Common myeloid progenitor, CD34-positive (primary cell): ENCODE measurements around the gene NHERF1.

Experiments used
- CTCF ChIA-PET: fragments of 350-600 bp; sonication (Branson Sonifier 250); formaldehyde crosslinking; loops from one replicate; lab custom pipeline; 2021; ENCODE audit warnings: antibody characterized with exemption; lab: Charles Lee
- POLR2A ChIA-PET: fragments of 350-600 bp; sonication (Branson Sonifier 250); formaldehyde crosslinking; loops from one replicate; lab custom pipeline; 2021; ENCODE audit warnings: antibody characterized with exemption; lab: Charles Lee
- DNase-seq, 3 donors: peaks; one replicate each; pipeline versions ENCODE4 v3.0.0 to v3.0.0-alpha.2; 2013
- H3K27ac ChIP-seq, 2 experiments: 1 replicate in 1 of 2; 2 replicates in 1 of 2; pipeline ENCODE4 v1.7.0; 2013; ENCODE audit warnings: inconsistent platforms in 2 of 2, low read length in 2 of 2, mild to moderate bottlenecking in 2 of 2, low read depth in 1 of 2, moderate library complexity in 1 of 2; ENCODE audit not compliant: severe bottlenecking in 2 of 2, insufficient read depth in 1 of 2, poor library complexity in 1 of 2
- H3K27me3 ChIP-seq, 5 experiments: replicated peaks in 2 of 5; 1 replicate in 3 of 5; 2 replicates in 2 of 5; pipeline versions ENCODE4 v1.6.1 to v1.7.0; 2013; ENCODE audit warnings: low read length in 4 of 5, mild to moderate bottlenecking in 2 of 5, moderate library complexity in 2 of 5, inconsistent platforms in 1 of 5; ENCODE audit not compliant: insufficient read depth in 5 of 5, control insufficient read depth in 4 of 5
- H3K36me3 ChIP-seq, 4 experiments: 1 replicate in 2 of 4; 2 replicates in 2 of 4; pipeline versions ENCODE4 v1.6.1 to v1.7.0; 2013; ENCODE audit warnings: low read length in 3 of 4, control low read depth in 1 of 4, mild to moderate bottlenecking in 1 of 4; ENCODE audit not compliant: control insufficient read depth in 4 of 4, insufficient read depth in 4 of 4
- H3K4me1 ChIP-seq, 4 experiments: 1 replicate in 3 of 4; 2 replicates in 1 of 4; pipeline versions ENCODE4 v1.6.1 to v1.7.1; 2013; ENCODE audit warnings: low read length in 3 of 4, mild to moderate bottlenecking in 3 of 4, control low read depth in 1 of 4, inconsistent platforms in 1 of 4, moderate library complexity in 1 of 4; ENCODE audit not compliant: control insufficient read depth in 4 of 4, insufficient read depth in 4 of 4; ENCODE audit errors: control extremely low read depth in 1 of 4
- H3K4me3 ChIP-seq, 7 experiments: 1 replicate in 4 of 7; 2 replicates in 3 of 7; pipeline versions ENCODE4 v1.5.1 to v1.7.0; 2013; ENCODE audit warnings: mild to moderate bottlenecking in 7 of 7, low read length in 6 of 7, moderate library complexity in 6 of 7, inconsistent platforms in 2 of 7, low read depth in 2 of 7, control low read depth in 1 of 7; ENCODE audit not compliant: insufficient read depth in 4 of 7, control insufficient read depth in 1 of 7; ENCODE audit errors: extremely low read depth in 1 of 7
- H3K9me3 ChIP-seq, 5 experiments: 1 replicate in 4 of 5; 2 replicates in 1 of 5; pipeline versions ENCODE4 v1.6.1 to v1.7.1; 2013; ENCODE audit warnings: low read length in 4 of 5, mild to moderate bottlenecking in 2 of 5, inconsistent platforms in 1 of 5, low read depth in 1 of 5, moderate library complexity in 1 of 5; ENCODE audit not compliant: control insufficient read depth in 4 of 5, insufficient read depth in 2 of 5; ENCODE audit errors: control extremely low read depth in 1 of 5
- WGBS: methylation state at CpG from one replicate; pipeline ENCODE4 v1.1.5; 2013; ENCODE audit not compliant: insufficient coverage; 5-methylcytosine and 5-hydroxymethylcytosine counted together

NHERF1 gene

GRCh38 chr17:74737299-74738050, 11.0 kb upstream of the NHERF1 start:
- Histone ChIP-seq H3K4me3 (peak overlapping the region; percentile 61 to 88 (median 70)), H3K9me3 (no peaks in the 10 kb centered on the region), H3K4me1 (peaks cover 6 to 69% (median 62%) of the 10 kb centered on the region in 4 experiments), H3K27me3 (no peaks in the 10 kb centered on the region), H3K27ac (peak overlapping the region; percentile 81 to 89), H3K36me3 (peaks cover 0 to 8% (median 0%) of the 10 kb centered on the region in 4 experiments)
- ChIA-PET CTCF (interaction anchor here (0.8 to 5.1 kb wide), 32 partner anchors 9 to 126 kb away, joined by 3 to 151 read pairs (median 10); partner anchors contain the start of genes CD300LF and NAT9), POLR2A (interaction anchor here (0.6 to 3.3 kb wide), 16 partner anchors 8 to 436 kb away, joined by 3 to 36 read pairs (median 5); partner anchors contain the start of genes NAT9 and NHERF1)
- peak; percentile 85 to 86 (median 85) for DNase-seq
- WGBS, result 0% methylated on average over 33 of the region's 38 CpGs

DNA sequence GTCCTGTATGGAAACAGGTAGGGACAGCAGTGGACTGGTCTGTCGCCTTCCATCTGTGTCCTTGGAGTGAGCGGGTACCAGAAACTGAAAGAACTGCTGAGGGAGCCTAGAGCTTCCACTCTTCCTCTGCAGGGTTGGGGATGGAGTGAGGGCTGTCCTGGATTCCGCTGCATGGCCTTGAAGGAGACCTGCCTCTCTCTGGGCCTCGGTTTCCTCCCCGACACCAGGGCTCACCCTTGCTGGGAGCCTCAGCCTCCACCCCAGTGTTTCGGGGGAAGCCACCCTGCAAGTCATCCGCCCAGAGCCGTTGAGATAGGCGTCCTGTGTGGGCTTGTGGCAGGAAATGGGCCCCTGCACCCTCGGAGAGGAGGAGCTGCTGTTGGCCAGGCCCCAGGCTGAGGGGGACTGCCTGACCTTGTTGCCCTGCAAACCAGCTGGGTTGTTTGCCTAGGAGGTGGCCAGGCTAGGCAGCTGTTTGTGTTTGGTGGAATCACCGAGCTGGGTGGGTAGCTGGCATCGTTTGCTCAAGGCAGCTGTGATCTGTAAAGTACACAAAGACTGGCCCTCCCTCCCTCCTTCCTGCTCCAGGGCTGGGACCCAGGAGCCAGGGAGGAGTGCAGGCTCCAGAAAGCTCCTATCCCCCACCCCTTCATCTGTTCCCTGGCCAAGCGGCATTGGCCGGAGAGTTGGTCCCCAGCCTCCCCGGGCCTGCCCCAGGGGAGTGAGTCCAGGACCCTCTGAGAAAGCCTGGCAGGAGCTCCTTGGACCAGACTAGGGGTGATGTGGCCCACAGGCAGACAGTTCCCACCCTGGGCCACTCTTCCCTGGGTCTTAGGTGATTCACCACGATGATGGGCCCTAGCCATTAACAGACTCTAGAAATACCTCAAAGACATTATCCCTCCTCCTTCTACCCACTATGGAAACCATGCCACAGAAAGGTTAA, 10.1 kb upstream of the NHERF1 start:
- POLR2A ChIA-PET, result interaction anchor here (0.6 to 3.3 kb wide), 11 partner anchors 8 to 128 kb away, joined by 3 to 36 read pairs (median 12); partner anchors contain the start of genes NAT9 and NHERF1
- peak; percentile 78 to 97 (median 93) for DNase-seq
- Histone ChIP-seq H3K9me3 (no peaks in the 10 kb centered on the region), H3K36me3 (peaks cover 0 to 14% (median 5%) of the 10 kb centered on the region in 4 experiments), H3K4me1 (peaks cover 12 to 76% (median 70%) of the 10 kb centered on the region in 4 experiments), H3K27me3 (no peaks in the 10 kb centered on the region), H3K4me3 (peak overlapping the region; percentile 61 to 88 (median 70)), H3K27ac (peak overlapping the region; percentile 81 to 89)
- WGBS, result 1% methylated on average over 14 of the region's 16 CpGs
- CTCF ChIA-PET, result interaction anchor here (0.7 to 5.1 kb wide), 30 partner anchors 8 to 135 kb away, joined by 3 to 151 read pairs (median 11); partner anchors contain the start of genes CD300LF, NAT9 and NHERF1

DNA sequence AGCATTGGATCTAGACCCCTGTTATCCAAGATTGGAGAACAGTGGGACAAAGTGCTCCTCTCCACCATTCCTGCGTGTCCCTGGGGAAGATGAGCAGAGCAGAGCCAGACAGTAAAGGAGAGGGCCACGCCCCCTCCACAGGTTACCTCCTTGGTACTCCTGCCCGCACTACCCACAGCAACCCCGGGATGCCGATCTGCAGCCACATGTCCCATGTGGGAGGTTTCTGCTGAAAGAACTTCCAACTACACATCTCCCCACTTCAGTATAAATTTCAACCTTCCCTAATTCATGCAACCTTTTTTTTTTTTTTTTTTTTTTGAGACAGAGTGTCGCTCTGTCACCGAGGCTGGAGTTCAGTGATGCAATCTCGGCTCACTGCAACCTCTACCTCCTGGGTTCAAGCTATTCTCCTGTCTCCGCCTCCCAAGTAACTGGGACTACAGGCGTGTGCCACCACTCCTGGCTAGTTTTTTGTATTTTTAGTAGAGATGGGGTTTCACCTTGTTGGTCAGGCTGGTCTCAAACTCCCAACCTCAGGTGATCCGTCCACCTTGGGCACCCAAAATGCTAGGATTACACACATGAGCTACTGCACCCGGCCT, 9.1 kb upstream of the NHERF1 start:
- POLR2A ChIA-PET, result interaction anchor here (0.7 to 3.3 kb wide), 2 partner anchors 10 to 20 kb away, joined by 3 to 36 read pairs; partner anchors contain the start of gene NHERF1
- Histone ChIP-seq H3K27me3 (no peaks in the 10 kb centered on the region), H3K27ac (peak overlapping the region; percentile 81 to 89), H3K4me3 (peak overlapping the region in 6 of 7 experiments; percentile 67 to 88 (median 74)), H3K4me1 (peaks cover 17 to 86% (median 78%) of the 10 kb centered on the region in 4 experiments), H3K9me3 (no peaks in the 10 kb centered on the region), H3K36me3 (peaks cover 0 to 23% (median 11%) of the 10 kb centered on the region in 4 experiments)
- no peak for DNase-seq
- CTCF ChIA-PET, result interaction anchor here (1.4 to 5.1 kb wide), 10 partner anchors 10 to 135 kb away, joined by 4 to 151 read pairs (median 38); partner anchors contain the start of gene CD300LF
- WGBS, result 73% methylated on average over 2 of the region's 12 CpGs

- WGBS, result 100% methylated on average over 1 of the region's 6 CpGs
- Histone ChIP-seq H3K27me3 (no peaks in the 10 kb centered on the region), H3K4me1 (peaks cover 17 to 93% (median 86%) of the 10 kb centered on the region in 4 experiments)
Measured at GRCh38 chr17:74740173-74740572, 8.3 kb upstream of the NHERF1 start.

GRCh38 chr17:74740641-74741387, 7.6 kb upstream of the NHERF1 start:
- H3K9me3 ChIP-seq, result no peaks in the 10 kb centered on the region
- POLR2A ChIA-PET, result interaction anchor here (1.1 to 1.6 kb wide), 2 partner anchors 10 to 38 kb away, joined by 3 to 6 read pairs; no protein-coding TSS in a partner anchor
- no peaks in the 10 kb centered on the region for H3K27me3 ChIP-seq
- CTCF ChIA-PET, result interaction anchor here (0.8 to 2.9 kb wide), 11 partner anchors 13 to 83 kb away, joined by 3 to 21 read pairs (median 5); no protein-coding TSS in a partner anchor
- H3K4me3 ChIP-seq, result peak overlapping the region in 3 of 7 experiments; percentile 1 to 25 (median 12)
- DNase-seq, result no peak
- 76% methylated on average over 14 of the region's 17 CpGs for WGBS
- H3K4me1 ChIP-seq, result peaks cover 17 to 93% (median 88%) of the 10 kb centered on the region in 4 experiments
- peaks cover 0 to 30% (median 14%) of the 10 kb centered on the region in 4 experiments for H3K36me3 ChIP-seq
- peak overlapping the region; percentile 25 to 68 for H3K27ac ChIP-seq

More at GRCh38 chr17:74740173-74740572, 8.3 kb upstream of the NHERF1 start:
- peak overlapping the region in 2 of 7 experiments; percentile 12 to 25 for H3K4me3 ChIP-seq
- H3K27ac ChIP-seq, result peak overlapping the region; percentile 25 to 68
- POLR2A ChIA-PET, result no interaction called here
- no peaks in the 10 kb centered on the region for H3K9me3 ChIP-seq
- CTCF ChIA-PET, result interaction anchor here (1.6 to 5.1 kb wide), 3 partner anchors 18 to 77 kb away, joined by 3 to 60 read pairs (median 58); no protein-coding TSS in a partner anchor
- DNase-seq, result no peak
- peaks cover 0 to 23% (median 11%) of the 10 kb centered on the region in 4 experiments for H3K36me3 ChIP-seq
